DND-41 (cell line): ENCODE data around the gene RHOH.
"Not testable (repeated sequence)": the region's sequence is repeated elsewhere in the genome, so short reads cannot be mapped to it uniquely, and the experiment has no call there.

Source experiments
- ATAC-seq: fragments of 200-7000 bp; cut with Tn5 transposase; 3 replicates; pipeline ENCODE4 v1.9.1; 2021; ENCODE audit warnings: low read depth; ENCODE audit not compliant: insufficient read depth
- DNase-seq: peaks from one replicate; pipeline ENCODE4 v3.0.0-alpha.2; 2020
- H2AFZ ChIP-seq: 2 replicates; pipeline ENCODE4 v1.6.0; 2012; ENCODE audit warnings: low read depth, low read length
- H3K27ac ChIP-seq: 2 replicates; pipeline ENCODE4 v1.5.1; 2012; ENCODE audit warnings: low read length, inconsistent platforms
- H3K27me3 ChIP-seq: fragments of 200-600 bp; sonication (generic); 2 replicates; pipeline ENCODE4 v1.6.0; 2012; ENCODE audit warnings: low read length, mild to moderate bottlenecking, inconsistent platforms; ENCODE audit not compliant: insufficient read depth, poor library complexity
- H3K36me3 ChIP-seq: 2 replicates; pipeline ENCODE4 v1.5.1; 2012; ENCODE audit warnings: low read length, inconsistent platforms; ENCODE audit not compliant: insufficient read depth
- H3K4me1 ChIP-seq: 2 replicates; pipeline ENCODE4 v1.5.1; 2012; ENCODE audit warnings: mild to moderate bottlenecking, low read length; ENCODE audit not compliant: insufficient read depth
- H3K4me2 ChIP-seq: 2 replicates; pipeline ENCODE4 v1.6.0; 2012; ENCODE audit warnings: mild to moderate bottlenecking, moderate library complexity, low read length, inconsistent platforms; ENCODE audit not compliant: insufficient read depth
- H3K4me3 ChIP-seq, 2 experiments: fragments of 200-600 bp in 1 of 2; shearing (Covaris generic) in 1 of 2; 2 replicates each; pipeline ENCODE4 v1.5.1; 2012 to 2016; ENCODE audit warnings: inconsistent platforms in 2 of 2, low read length in 2 of 2, mild to moderate bottlenecking in 2 of 2, low read depth in 1 of 2, moderate library complexity in 1 of 2
- H3K79me2 ChIP-seq: 2 replicates; pipeline ENCODE4 v1.6.0; 2012; ENCODE audit warnings: low read length, inconsistent platforms; ENCODE audit not compliant: insufficient read depth
- H3K9ac ChIP-seq: 2 replicates; pipeline ENCODE4 v1.6.0; 2012; ENCODE audit warnings: low read depth, mild to moderate bottlenecking, inconsistent platforms, low read length, moderate library complexity
- H3K9me3 ChIP-seq: 2 replicates; pipeline ENCODE4 v1.5.1; 2012; ENCODE audit warnings: low read length, moderate library complexity, mild to moderate bottlenecking, inconsistent platforms; ENCODE audit not compliant: insufficient read depth, severe bottlenecking
- H4K20me1 ChIP-seq: 2 replicates; pipeline ENCODE4 v1.6.0; 2012; ENCODE audit warnings: low read length; ENCODE audit not compliant: insufficient read depth
- EZH2 ChIP-seq: IDR thresholded peaks from 3 replicates; pipeline ENCODE4 v1.6.1; 2012; ENCODE audit warnings: borderline replicate concordance, low read depth, mild to moderate bottlenecking, moderate library complexity, low read length, inconsistent platforms; ENCODE audit not compliant: severe bottlenecking
- TF ChIP-seq, protein P1 (sequence below): IDR thresholded peaks from 2 replicates; pipeline ENCODE4 v1.5.1; 2012; ENCODE audit warnings: borderline replicate concordance, low read length, moderate library complexity, mild to moderate bottlenecking; ENCODE audit not compliant: poor library complexity, severe bottlenecking; ENCODE audit errors: extremely low read depth

Gene RHOH

DNA sequence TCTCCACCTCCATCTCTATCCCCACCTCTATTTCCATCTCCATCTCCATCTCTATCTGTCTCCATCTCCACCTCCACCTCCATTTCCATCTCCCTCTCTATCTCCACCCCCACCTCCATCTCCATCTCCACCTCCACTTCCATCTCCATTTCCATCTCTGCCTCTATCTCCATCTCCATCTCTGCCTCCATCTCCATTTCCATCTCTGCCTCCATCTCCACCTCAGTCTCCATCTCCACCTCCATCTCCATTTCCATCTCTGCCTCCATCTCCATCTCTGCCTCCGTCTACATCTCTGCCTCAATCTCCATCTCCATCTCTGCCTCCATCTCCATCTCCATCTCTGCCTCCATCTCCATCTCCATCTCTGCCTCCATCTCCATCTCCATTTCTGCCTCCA, 97.5 kb downstream of the RHOH start:
- no peak for ATAC-seq
- no peaks in the 10 kb centered on the region for H3K79me2 ChIP-seq
- TF ChIP-seq, protein P1, sequence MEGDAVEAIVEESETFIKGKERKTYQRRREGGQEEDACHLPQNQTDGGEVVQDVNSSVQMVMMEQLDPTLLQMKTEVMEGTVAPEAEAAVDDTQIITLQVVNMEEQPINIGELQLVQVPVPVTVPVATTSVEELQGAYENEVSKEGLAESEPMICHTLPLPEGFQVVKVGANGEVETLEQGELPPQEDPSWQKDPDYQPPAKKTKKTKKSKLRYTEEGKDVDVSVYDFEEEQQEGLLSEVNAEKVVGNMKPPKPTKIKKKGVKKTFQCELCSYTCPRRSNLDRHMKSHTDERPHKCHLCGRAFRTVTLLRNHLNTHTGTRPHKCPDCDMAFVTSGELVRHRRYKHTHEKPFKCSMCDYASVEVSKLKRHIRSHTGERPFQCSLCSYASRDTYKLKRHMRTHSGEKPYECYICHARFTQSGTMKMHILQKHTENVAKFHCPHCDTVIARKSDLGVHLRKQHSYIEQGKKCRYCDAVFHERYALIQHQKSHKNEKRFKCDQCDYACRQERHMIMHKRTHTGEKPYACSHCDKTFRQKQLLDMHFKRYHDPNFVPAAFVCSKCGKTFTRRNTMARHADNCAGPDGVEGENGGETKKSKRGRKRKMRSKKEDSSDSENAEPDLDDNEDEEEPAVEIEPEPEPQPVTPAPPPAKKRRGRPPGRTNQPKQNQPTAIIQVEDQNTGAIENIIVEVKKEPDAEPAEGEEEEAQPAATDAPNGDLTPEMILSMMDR = no peak
- no peak for TF ChIP-seq EZH2

DNA sequence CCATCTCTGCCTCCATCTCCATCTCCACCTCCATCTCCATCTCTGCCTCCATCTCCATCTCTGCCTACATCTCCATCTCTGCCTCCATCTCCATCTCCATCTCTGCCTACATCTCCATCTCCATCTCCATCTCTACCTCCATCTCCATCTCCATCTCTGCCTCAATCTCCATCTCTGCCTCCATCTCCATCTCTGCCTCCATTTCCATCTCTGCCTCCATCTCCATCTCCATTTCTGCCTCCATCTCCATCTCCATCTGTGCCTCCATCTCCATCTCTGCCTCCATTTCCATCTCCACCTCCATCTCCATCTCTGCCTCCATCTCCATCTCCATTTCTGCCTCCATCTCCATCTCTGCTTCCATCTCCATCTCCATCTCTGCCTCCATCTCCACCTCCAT, 98.2 kb downstream of the RHOH start:
- DNase-seq, H3K9ac ChIP-seq, H4K20me1 ChIP-seq, H3K36me3 ChIP-seq, H3K4me3 ChIP-seq, H3K4me2 ChIP-seq, H3K79me2 ChIP-seq, H3K27me3 ChIP-seq, H2AFZ ChIP-seq, H3K27ac ChIP-seq, H3K9me3 ChIP-seq, ATAC-seq: not testable (repeated sequence)
- peaks cover 52% of the 10 kb centered on the region for H3K4me1 ChIP-seq

More for the DNA sequence above, 97.5 kb downstream of the RHOH start:
- H3K27ac ChIP-seq = no peak overlapping the region
- H3K27me3 ChIP-seq = no peaks in the 10 kb centered on the region
- H4K20me1 ChIP-seq = no peaks in the 10 kb centered on the region
- no peak overlapping the region for H3K4me3 ChIP-seq
- H2AFZ ChIP-seq = no peak overlapping the region
- no peak for DNase-seq
- no peak overlapping the region for H3K4me2 ChIP-seq
- H3K9me3 ChIP-seq = peaks cover 7% of the 10 kb centered on the region
- H3K9ac ChIP-seq = no peak overlapping the region
- H3K36me3 ChIP-seq = no peaks in the 10 kb centered on the region
- H3K4me1 ChIP-seq = peaks cover 53% of the 10 kb centered on the region

DNA sequence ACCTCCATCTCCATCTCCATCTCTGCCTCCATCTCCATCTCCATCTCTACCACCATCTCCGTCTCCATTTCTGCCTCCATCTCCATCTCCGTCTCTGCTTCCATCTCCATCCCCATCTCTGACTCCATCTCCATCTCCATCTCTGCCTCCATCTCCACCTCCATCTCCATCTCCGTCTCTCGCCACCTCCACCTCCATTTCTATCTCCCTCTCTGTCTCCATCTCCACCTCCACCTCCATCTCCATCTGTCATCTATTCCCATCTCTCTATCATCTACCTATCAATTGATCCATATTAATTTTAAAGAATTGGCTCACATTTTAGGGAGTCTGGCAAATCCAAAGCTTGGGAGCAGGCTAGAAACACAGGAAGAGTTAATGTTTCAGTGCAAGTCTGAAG, 98.7 kb downstream of the RHOH start:
- Histone ChIP-seq H2AFZ (no peak overlapping the region), H3K9me3 (peaks cover 7% of the 10 kb centered on the region), H4K20me1 (no peaks in the 10 kb centered on the region), H3K4me1 (peaks cover 52% of the 10 kb centered on the region), H3K27ac (no peak overlapping the region), H3K36me3 (no peaks in the 10 kb centered on the region), H3K4me2 (no peak overlapping the region), H3K27me3 (no peaks in the 10 kb centered on the region), H3K9ac (no peak overlapping the region), H3K4me3 (no peak overlapping the region), H3K79me2 (peaks cover 9% of the 10 kb centered on the region)
- ATAC-seq (no peak), DNase-seq (no peak)
- TF ChIP-seq EZH2 = no peak
- TF ChIP-seq, protein P1 = no peak
